ENCODE results near the gene C1orf159. TPM values are rescaled to one million over a fixed set of nuclear protein-coding genes. Genes with fewer than 3 reads are reported as not detected.

C1orf159 gene
- total RNA-seq, 4 donors from 2014 or later: 6.9 to 19.6 (median 14.7) TPM

DNA sequence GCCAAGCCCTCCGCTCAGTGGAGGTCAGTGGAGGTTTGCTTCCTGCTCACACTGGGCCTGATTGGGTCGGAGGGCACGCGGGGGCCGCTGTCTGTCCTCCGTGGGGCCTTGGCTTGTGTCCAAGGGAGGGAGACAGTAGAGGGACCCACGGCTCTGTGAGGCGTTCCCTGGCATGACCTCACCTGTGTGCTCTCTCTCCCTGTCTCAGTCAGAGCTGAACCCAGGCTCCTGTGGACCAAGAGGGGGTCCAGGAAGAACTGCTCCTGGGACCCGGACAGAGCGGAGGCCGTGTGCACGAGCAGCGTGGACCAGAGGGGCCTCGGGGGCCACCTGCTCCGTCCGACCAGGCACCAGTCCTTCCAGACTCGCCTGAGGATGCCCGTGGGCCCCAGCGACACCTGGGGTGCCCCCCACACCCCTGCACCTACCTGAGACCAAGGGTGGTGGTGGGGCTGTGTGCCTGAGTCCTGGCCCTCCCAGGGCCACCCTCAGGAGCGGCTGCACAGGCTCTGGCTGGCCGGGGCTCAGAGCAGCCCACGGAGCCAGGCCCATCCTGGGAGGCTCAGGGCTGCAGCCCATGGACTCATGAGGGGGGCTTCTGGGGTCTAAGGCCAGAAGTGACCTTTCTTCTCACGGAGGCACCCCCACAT is 44.5 kb upstream of the C1orf159 start:
- intact Hi-C loops (cut with DNase I): no loop called here
- TF ChIP-seq, protein P1, sequence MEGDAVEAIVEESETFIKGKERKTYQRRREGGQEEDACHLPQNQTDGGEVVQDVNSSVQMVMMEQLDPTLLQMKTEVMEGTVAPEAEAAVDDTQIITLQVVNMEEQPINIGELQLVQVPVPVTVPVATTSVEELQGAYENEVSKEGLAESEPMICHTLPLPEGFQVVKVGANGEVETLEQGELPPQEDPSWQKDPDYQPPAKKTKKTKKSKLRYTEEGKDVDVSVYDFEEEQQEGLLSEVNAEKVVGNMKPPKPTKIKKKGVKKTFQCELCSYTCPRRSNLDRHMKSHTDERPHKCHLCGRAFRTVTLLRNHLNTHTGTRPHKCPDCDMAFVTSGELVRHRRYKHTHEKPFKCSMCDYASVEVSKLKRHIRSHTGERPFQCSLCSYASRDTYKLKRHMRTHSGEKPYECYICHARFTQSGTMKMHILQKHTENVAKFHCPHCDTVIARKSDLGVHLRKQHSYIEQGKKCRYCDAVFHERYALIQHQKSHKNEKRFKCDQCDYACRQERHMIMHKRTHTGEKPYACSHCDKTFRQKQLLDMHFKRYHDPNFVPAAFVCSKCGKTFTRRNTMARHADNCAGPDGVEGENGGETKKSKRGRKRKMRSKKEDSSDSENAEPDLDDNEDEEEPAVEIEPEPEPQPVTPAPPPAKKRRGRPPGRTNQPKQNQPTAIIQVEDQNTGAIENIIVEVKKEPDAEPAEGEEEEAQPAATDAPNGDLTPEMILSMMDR (IDR thresholded peaks at IDR 0.05): no peak
- TF ChIP-seq POLR2A (IDR thresholded peaks at IDR 0.05): no peak
- H3K4me3 ChIP-seq: no peak overlapping the region
- no peak for DNase-seq
- no peaks in the 10 kb centered on the region for H3K36me3 ChIP-seq
- H3K9me3 ChIP-seq: no peaks in the 10 kb centered on the region
- no peak overlapping the region for H3K27ac ChIP-seq
- 70 to 80% methylated on average over 2 of the region's 23 CpGs for WGBS, 2 donors
- peaks cover 13 to 40% (median 22%) of the 10 kb centered on the region in 3 donors for H3K4me1 ChIP-seq
- peaks cover 0 to 30% (median 0%) of the 10 kb centered on the region in 4 donors for H3K27me3 ChIP-seq

DNA sequence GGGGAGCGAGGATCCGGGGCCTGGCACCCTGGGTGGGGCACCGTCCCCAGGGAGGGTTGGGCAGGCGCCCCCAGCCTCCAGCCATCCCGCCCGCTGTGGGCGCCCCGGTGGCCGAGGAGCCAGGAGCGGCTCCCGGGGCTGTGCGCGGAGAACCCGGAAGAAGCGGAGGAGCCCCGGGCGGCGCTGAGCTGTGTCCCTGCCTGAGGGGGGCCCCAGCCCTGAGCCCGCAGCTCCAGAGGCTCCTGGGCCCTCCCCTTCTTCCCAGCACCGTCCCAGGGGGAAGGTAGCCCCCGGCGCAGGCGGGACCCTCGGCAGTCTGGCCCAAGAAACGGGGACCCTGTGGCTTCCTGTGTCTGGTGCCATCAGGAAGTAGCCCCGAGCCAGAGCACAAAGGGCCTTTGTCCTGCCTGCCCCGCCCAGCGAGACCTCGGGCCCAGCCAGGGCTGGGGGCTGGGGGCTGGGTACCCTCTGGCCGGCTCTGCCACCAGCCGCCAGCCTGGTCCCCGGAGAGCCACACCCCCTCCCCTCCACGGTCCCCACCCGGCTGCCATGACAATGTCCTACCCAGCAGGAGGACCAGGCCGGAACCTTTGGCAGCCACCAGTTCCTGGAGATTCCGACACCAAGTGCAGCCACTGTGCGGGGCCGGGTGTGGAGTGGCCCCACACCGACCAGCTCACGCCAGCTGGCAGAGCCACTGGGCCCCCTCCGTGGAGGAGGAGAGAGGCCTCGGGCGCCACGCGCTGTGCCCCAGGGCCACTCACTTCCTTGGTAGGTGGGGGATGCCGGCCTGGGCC is 42.2 kb upstream of the C1orf159 start:
- Histone ChIP-seq H3K27me3 (peaks cover 0 to 9% (median 0%) of the 10 kb centered on the region in 4 donors), H3K9me3 (no peaks in the 10 kb centered on the region), H3K27ac (peak overlapping the region; percentile 88 to 99 (median 95)), H3K4me1 (peaks cover 13 to 36% (median 22%) of the 10 kb centered on the region in 3 donors), H3K36me3 (no peaks in the 10 kb centered on the region), H3K4me3 (peak overlapping the region; percentile 51 to 90 (median 60))
- TF ChIP-seq, protein P1 (IDR thresholded peaks at IDR 0.05): no peak
- TF ChIP-seq POLR2A (IDR thresholded peaks at IDR 0.05): no peak
- intact Hi-C loops (cut with DNase I): no loop called here
- DNase-seq: no peak
- WGBS, 2 donors: 0% methylated on average over 4 of the region's 46 CpGs; no CpG with 5 or more reads in 1 of the 2 donors

DNA sequence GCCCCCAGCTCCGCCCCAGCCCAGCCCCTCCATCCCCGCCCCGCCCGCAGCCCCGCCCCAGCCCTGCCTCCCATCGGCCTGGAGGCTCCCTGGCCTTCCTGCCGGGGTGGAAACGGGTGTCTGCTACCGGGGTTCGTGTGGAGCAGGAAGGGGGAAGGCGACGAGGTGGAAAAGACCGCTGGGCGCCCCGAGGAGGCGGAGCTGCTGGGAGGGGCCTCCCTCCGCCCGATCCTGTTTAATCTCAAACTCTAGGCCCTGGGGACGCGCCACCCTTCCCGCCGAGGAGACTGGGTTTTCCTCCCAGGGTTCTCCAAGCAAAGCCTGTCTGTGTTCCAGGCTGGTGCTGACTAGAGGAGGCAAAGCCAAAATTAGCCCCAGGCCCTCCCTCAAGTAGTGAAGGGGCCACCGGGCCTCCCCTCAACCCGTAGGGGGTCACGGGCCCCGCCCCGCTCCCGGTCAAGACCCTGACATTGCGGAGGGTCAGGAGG is 41.6 kb upstream of the C1orf159 start:
- peak overlapping the region; percentile 88 to 99 (median 95) for H3K27ac ChIP-seq
- intact Hi-C loops (cut with DNase I): no loop called here
- 0% methylated on average over 5 to 6 of the region's 29 CpGs for WGBS, 2 donors
- peaks cover 13 to 34% (median 22%) of the 10 kb centered on the region in 3 donors for H3K4me1 ChIP-seq
- H3K9me3 ChIP-seq: peaks cover 0 to 4% (median 3%) of the 10 kb centered on the region in 3 donors
- no peaks in the 10 kb centered on the region for H3K36me3 ChIP-seq
- TF ChIP-seq, protein P1 (IDR thresholded peaks at IDR 0.05): no peak
- TF ChIP-seq POLR2A (IDR thresholded peaks at IDR 0.05): peak in 3 of 4 donors; percentile 39 to 81 (median 44)
- DNase-seq: peak; percentile 28
- H3K4me3 ChIP-seq: peak overlapping the region; percentile 51 to 90 (median 60)
- H3K27me3 ChIP-seq: peaks cover 0 to 2% (median 0%) of the 10 kb centered on the region in 4 donors

DNA sequence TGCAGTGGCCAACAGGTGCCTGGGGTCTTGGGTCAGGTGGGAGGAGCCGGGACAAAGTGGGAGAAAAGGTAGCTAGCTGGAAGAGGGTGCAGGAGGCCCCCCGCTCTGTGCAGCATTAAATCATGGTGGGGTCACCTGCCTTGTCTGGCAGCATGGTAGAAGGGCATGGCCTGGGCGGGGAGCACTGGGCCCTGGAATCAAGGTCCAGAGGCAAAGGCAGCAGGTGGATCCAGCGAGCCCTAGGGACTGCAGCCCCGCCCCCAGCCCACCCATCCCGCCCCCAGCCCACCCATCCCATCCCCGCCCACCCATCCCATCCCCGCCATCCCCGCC is 41.1 kb upstream of the C1orf159 start:
- H3K27ac ChIP-seq: peak overlapping the region in 1 of 4 donors; percentile 99
- WGBS, 2 donors: 67 to 80% methylated on average over 1 to 2 of the region's 9 CpGs
- no peak for DNase-seq
- peaks cover 0 to 7% (median 5%) of the 10 kb centered on the region in 3 donors for H3K9me3 ChIP-seq
- H3K36me3 ChIP-seq: no peaks in the 10 kb centered on the region
- no peaks in the 10 kb centered on the region for H3K27me3 ChIP-seq
- H3K4me3 ChIP-seq: no peak overlapping the region
- TF ChIP-seq, protein P1 (IDR thresholded peaks at IDR 0.05): no peak
- no peak for TF ChIP-seq POLR2A (IDR thresholded peaks at IDR 0.05)
- H3K4me1 ChIP-seq: peaks cover 13 to 29% (median 18%) of the 10 kb centered on the region in 3 donors
- intact Hi-C loops (cut with DNase I): no loop called here

All from esophagus squamous epithelium (tissue), 5 donors.